ENCODE data around the gene NUDT3.

The NUDT3 gene

DNA sequence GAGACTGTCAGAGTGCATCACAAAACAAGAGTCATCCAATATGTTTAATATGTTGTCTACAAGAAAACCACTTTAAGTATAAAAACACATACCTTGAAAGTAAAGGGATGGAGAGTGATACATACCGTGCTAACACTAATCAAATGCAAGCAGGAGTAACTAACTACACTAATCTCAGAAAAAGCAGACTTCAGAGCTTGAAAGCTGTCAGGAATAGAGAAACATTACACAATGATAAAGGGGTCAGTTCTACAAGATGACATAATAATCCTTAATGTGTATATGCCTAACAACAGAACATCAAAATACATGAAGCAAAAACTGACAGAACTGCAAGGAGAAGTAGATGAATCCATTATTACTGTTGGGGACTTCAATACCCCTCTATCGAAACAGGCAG lies 84.0 kb downstream of the NUDT3 start:
- ChIA-PET POLR2A (interaction anchor here (1.0 kb wide), 1 partner anchor 18 kb away, joined by 5 read pairs; no protein-coding TSS in a partner anchor), CTCF (interaction anchor here (0.7 kb wide), 1 partner anchor 22 kb away, joined by 8 read pairs; no protein-coding TSS in a partner anchor)
- DNase-seq (ENCODE audit: extremely low spot score): no peak
- no peak for TF ChIP-seq L3MBTL2 (conservative IDR thresholded peaks at IDR 0.05)
- no peak for TF ChIP-seq SP1 (IDR thresholded peaks at IDR 0.05)
- TF ChIP-seq LEF1 (IDR thresholded peaks at IDR 0.05; ENCODE audit: borderline replicate concordance): no peak
- TF ChIP-seq PKNOX1 (IDR thresholded peaks at IDR 0.05): no peak
- no peak for TF ChIP-seq FOXM1 (IDR thresholded peaks at IDR 0.05; ENCODE audit: borderline replicate concordance)
- TF ChIP-seq NFRKB (IDR thresholded peaks at IDR 0.05): no peak
- TF ChIP-seq TARDBP (IDR thresholded peaks at IDR 0.05): no peak
- no peak for TF ChIP-seq FOXA1 (IDR thresholded peaks at IDR 0.05)
- no peak for TF ChIP-seq FOXK2 (IDR thresholded peaks at IDR 0.05)
- no peak for TF ChIP-seq ARNT (IDR thresholded peaks at IDR 0.05)
- TF ChIP-seq ELF4 (IDR thresholded peaks at IDR 0.05): no peak

GRCh38 chr6:34305982-34306708 lies 86.3 kb downstream of the NUDT3 start:
- POLR2A ChIA-PET: interaction anchor here (1.2 kb wide), 1 partner anchor 19 kb away, joined by 3 read pairs; no protein-coding TSS in a partner anchor

GRCh38 chr6:34305497-34305896 lies 87.0 kb downstream of the NUDT3 start:
- TF ChIP-seq L3MBTL2 (conservative IDR thresholded peaks at IDR 0.05): no peak
- TF ChIP-seq HDGF (IDR thresholded peaks at IDR 0.05; ENCODE audit: borderline replicate concordance): no peak
- TF ChIP-seq FOXK2 (IDR thresholded peaks at IDR 0.05): no peak
- TF ChIP-seq FOXM1 (IDR thresholded peaks at IDR 0.05; ENCODE audit: borderline replicate concordance): no peak
- TF ChIP-seq FOXA1 (IDR thresholded peaks at IDR 0.05): no peak
- TF ChIP-seq LEF1 (IDR thresholded peaks at IDR 0.05; ENCODE audit: borderline replicate concordance): no peak
- no peak for TF ChIP-seq ZNF384 (IDR thresholded peaks at IDR 0.05)
- TF ChIP-seq CTBP1 (IDR thresholded peaks at IDR 0.05; ENCODE audit: borderline replicate concordance): no peak
- no peak for TF ChIP-seq SUZ12 (IDR thresholded peaks at IDR 0.05)
- CTCF ChIA-PET: no interaction called here
- DNase-seq (ENCODE audit: extremely low spot score): no peak
- POLR2A ChIA-PET: interaction anchor here (1.2 kb wide), 1 partner anchor 20 kb away, joined by 3 read pairs; no protein-coding TSS in a partner anchor

More at GRCh38 chr6:34305982-34306708, 86.3 kb downstream of the NUDT3 start:
- CTCF ChIA-PET: no interaction called here
- TF ChIP-seq FOXM1 (IDR thresholded peaks at IDR 0.05; ENCODE audit: borderline replicate concordance) (no peak), ELF4 (IDR thresholded peaks at IDR 0.05) (no peak), ZNF384 (IDR thresholded peaks at IDR 0.05) (no peak), NFRKB (IDR thresholded peaks at IDR 0.05) (no peak), CTBP1 (IDR thresholded peaks at IDR 0.05; ENCODE audit: borderline replicate concordance) (no peak), ARNT (IDR thresholded peaks at IDR 0.05) (no peak)
- DNase-seq (ENCODE audit: extremely low spot score): no peak

- POLR2A ChIA-PET: no interaction called here
- no peak for TF ChIP-seq FOXA1 (IDR thresholded peaks at IDR 0.05)
- CTCF ChIA-PET: no interaction called here
- no peak for DNase-seq (ENCODE audit: extremely low spot score)
Observed at GRCh38 chr6:34304164-34304563, 88.3 kb downstream of the NUDT3 start.

DNA sequence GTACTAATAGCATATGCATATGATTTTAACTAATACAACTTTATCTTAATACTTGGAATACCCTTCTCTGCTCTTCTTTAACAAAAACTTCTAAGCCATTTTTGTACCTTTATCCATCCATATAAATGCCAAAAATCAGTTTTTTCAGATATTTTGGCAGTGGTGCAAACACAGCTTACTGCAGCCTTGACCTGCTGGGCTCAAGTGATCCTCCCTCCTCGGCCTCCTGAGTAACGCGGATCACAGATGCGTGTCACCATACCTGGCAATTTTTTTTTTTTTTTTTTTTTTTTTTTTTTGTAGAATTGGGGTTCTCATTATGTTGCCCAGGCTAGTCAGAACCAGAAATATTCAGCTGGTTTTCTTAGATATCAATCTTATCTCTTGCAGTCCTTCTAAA lies 89.5 kb downstream of the NUDT3 start:
- DNase-seq (ENCODE audit: extremely low spot score): no peak
- TF ChIP-seq CTBP1 (IDR thresholded peaks at IDR 0.05; ENCODE audit: borderline replicate concordance): no peak
- TF ChIP-seq ELF4 (IDR thresholded peaks at IDR 0.05): no peak
- no peak for TF ChIP-seq HDGF (IDR thresholded peaks at IDR 0.05; ENCODE audit: borderline replicate concordance)
- TF ChIP-seq PKNOX1 (IDR thresholded peaks at IDR 0.05): no peak
- no peak for TF ChIP-seq TARDBP (IDR thresholded peaks at IDR 0.05)
- TF ChIP-seq NFRKB (IDR thresholded peaks at IDR 0.05): no peak
- no peak for TF ChIP-seq FOXA1 (IDR thresholded peaks at IDR 0.05)
- TF ChIP-seq FOXM1 (IDR thresholded peaks at IDR 0.05; ENCODE audit: borderline replicate concordance): no peak
- no peak for TF ChIP-seq ARNT (IDR thresholded peaks at IDR 0.05)
- no peak for TF ChIP-seq L3MBTL2 (conservative IDR thresholded peaks at IDR 0.05)
- no peak for TF ChIP-seq FOXK2 (IDR thresholded peaks at IDR 0.05)
- no peak for TF ChIP-seq SUZ12 (IDR thresholded peaks at IDR 0.05)
- no peak for TF ChIP-seq BHLHE40 (IDR thresholded peaks at IDR 0.05; ENCODE audit: borderline replicate concordance)
- TF ChIP-seq SP1 (IDR thresholded peaks at IDR 0.05): no peak
- no peak for TF ChIP-seq ZNF384 (IDR thresholded peaks at IDR 0.05)
- TF ChIP-seq LEF1 (IDR thresholded peaks at IDR 0.05; ENCODE audit: borderline replicate concordance): no peak
- POLR2A ChIA-PET: no interaction called here
- CTCF ChIA-PET: no interaction called here

DNA sequence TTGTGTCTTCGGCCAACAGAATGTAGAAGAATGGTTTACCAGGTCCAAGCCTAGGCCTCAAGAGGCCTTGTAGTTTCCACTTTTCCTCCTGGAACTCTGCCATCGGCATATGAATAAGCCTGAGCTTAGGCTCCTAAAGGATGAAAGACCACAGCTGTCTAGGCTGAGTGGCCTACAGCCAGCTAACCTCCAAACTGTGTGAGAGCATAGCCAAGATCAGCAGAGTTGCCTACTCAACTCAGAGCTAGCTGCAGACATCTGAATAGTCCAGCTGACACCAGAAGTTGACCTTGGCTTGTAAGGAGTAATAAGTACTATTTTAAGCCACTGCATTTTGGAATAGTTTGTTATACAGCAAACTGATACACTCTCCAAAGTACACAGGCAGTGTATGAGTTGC lies 91.1 kb downstream of the NUDT3 start:
- CTCF ChIA-PET: interaction anchor here (0.6 kb wide), 1 partner anchor 12 kb away, joined by 3 read pairs; no protein-coding TSS in a partner anchor
- TF ChIP-seq ZNF384 (IDR thresholded peaks at IDR 0.05) (no peak), TARDBP (IDR thresholded peaks at IDR 0.05) (no peak), FOXM1 (IDR thresholded peaks at IDR 0.05; ENCODE audit: borderline replicate concordance) (no peak), SP1 (IDR thresholded peaks at IDR 0.05) (no peak), SUZ12 (IDR thresholded peaks at IDR 0.05) (no peak), ELF4 (IDR thresholded peaks at IDR 0.05) (no peak), FOXK2 (IDR thresholded peaks at IDR 0.05) (no peak), HDGF (IDR thresholded peaks at IDR 0.05; ENCODE audit: borderline replicate concordance) (no peak), CTBP1 (IDR thresholded peaks at IDR 0.05; ENCODE audit: borderline replicate concordance) (no peak), NFRKB (IDR thresholded peaks at IDR 0.05) (no peak)
- POLR2A ChIA-PET: no interaction called here
- no peak for DNase-seq (ENCODE audit: extremely low spot score)

GRCh38 chr6:34300332-34300751 lies 92.1 kb downstream of the NUDT3 start:
- ChIA-PET POLR2A (interaction anchor here (0.8 to 1.0 kb wide), 2 partner anchors 16 to 26 kb away, joined by 3 read pairs; no protein-coding TSS in a partner anchor), CTCF (no interaction called here)
- TF ChIP-seq FOXK2 (IDR thresholded peaks at IDR 0.05) (no peak), FOXA1 (IDR thresholded peaks at IDR 0.05) (no peak), CTBP1 (IDR thresholded peaks at IDR 0.05; ENCODE audit: borderline replicate concordance) (no peak), PKNOX1 (IDR thresholded peaks at IDR 0.05) (no peak), NFRKB (IDR thresholded peaks at IDR 0.05) (no peak), TARDBP (IDR thresholded peaks at IDR 0.05) (no peak), SUZ12 (IDR thresholded peaks at IDR 0.05) (no peak), ELF4 (IDR thresholded peaks at IDR 0.05) (no peak), FOXM1 (IDR thresholded peaks at IDR 0.05; ENCODE audit: borderline replicate concordance) (no peak)
- DNase-seq (ENCODE audit: extremely low spot score): no peak

Measured in HEK293T (cell line).